Heart left ventricle (tissue), 16 donors: ENCODE measurements around the gene WNT11. TPM values are rescaled to one million over a fixed set of nuclear protein-coding genes. Genes with fewer than 3 reads are reported as not detected.

Source experiments
- ATAC-seq, 4 donors: fragments of 200-7000 bp; cut with Tn5 transposase; one replicate each; pipeline ENCODE4 v1.9.1; 2020 to 2022; ENCODE audit warnings: moderate library complexity in 4 of 4, mild to moderate bottlenecking in 3 of 4, moderate number of reproducible peaks in 1 of 4
- DNase-seq, 5 donors: peaks; one replicate each; pipeline ENCODE4 v3.0.0-alpha.2; 2020
- H3K27ac ChIP-seq, 12 donors: fragments of 200-600 bp; sonication (generic) in 4 of 12; one replicate each; pipeline versions ENCODE4 v1.5.0 to v1.8.0; 2016 to 2022; ENCODE audit warnings: mild to moderate bottlenecking in 2 of 12
- H3K27me3 ChIP-seq, 9 donors: fragments of 200-600 bp; sonication (generic) in 2 of 9; one replicate each; pipeline versions ENCODE4 v1.5.1 to v1.8.0; 2016 to 2022; ENCODE audit warnings: mild to moderate bottlenecking in 3 of 9
- H3K36me3 ChIP-seq, 9 donors: fragments of 200-600 bp; sonication (generic) in 2 of 9; one replicate each; pipeline versions ENCODE4 v1.5.0 to v1.8.0; 2018 to 2022; ENCODE audit warnings: mild to moderate bottlenecking in 2 of 9
- H3K4me1 ChIP-seq, 12 donors: fragments of 200-600 bp; sonication (generic) in 4 of 12; one replicate each; pipeline versions ENCODE4 v1.5.0 to v1.8.0; 2016 to 2022; ENCODE audit warnings: mild to moderate bottlenecking in 3 of 12
- H3K4me3 ChIP-seq, 12 donors: fragments of 200-600 bp; sonication (generic) in 4 of 12; one replicate each; pipeline versions ENCODE4 v1.5.0 to v1.8.0; 2017 to 2022; ENCODE audit warnings: mild to moderate bottlenecking in 9 of 12, moderate library complexity in 4 of 12
- H3K9me3 ChIP-seq, 12 donors: fragments of 200-600 bp; sonication (generic) in 4 of 12; one replicate each; pipeline versions ENCODE4 v1.5.0 to v1.8.0; 2016 to 2022; ENCODE audit warnings: mild to moderate bottlenecking in 1 of 12
- CTCF ChIP-seq, 12 donors: fragments of 200-600 bp; sonication (generic) in 4 of 12; IDR thresholded peaks; one replicate each; pipeline versions ENCODE4 v1.5.0 to v1.8.0; 2018 to 2022; ENCODE audit warnings: antibody characterized with exemption in 12 of 12, mild to moderate bottlenecking in 5 of 12
- POLR2A ChIP-seq, 2 donors: fragments of 450-650 bp; IDR thresholded peaks; one replicate each; pipeline ENCODE4 v1.6.1; 2017; ENCODE audit warnings: antibody characterized with exemption in 2 of 2, mild to moderate bottlenecking in 2 of 2, moderate library complexity in 2 of 2
- WGBS, 4 donors: extraction: QIAGEN DNeasy Blood & Tissue Kit in 2 of 4; methylation state at CpG; one replicate each; pipeline versions ENCODE4 v1.1.5 to v1.1.7; 2013 to 2018; 5-methylcytosine and 5-hydroxymethylcytosine counted together
- intact Hi-C, 10 donors: fragments of 100-400 bp; cut with DNase I; formaldehyde crosslinking; loops; one replicate each; pipeline versions ENCODE4 v1.11.1 to v1.14.2; 2022
- polyA plus RNA-seq, 2 donors: library from polyadenylated mRNA; stranded (reverse); fragments of 200-250 nt; gene quantifications; one replicate each; pipeline ENCODE4 v1.2.3, GENCODE V29; 2013
- total RNA-seq, 9 donors: library from RNA; depleted of rRNA in 2 of 9; stranded (reverse); fragments of >200 nt in 2 of 9; fragmentation: NEBNext Ultra II Directional in 3 of 9; extraction: Animal tissue kit (Norgen Biotek cat#: 25700) in 3 of 9; gene quantifications; one replicate each; pipeline versions ENCODE4 v1.1.0 to v1.2.4, GENCODE V29; 2016 to 2023
- donor health status: ischemic (EF 13 %, LVEDD 7.1; RV severe dilation, severe dysfunction).
- donor health status: healthy with polysubstance abuse.
- donor health status: DM: no; HTN: yes; CAD: no.
- donor health status: DM: no; HTN: no; CAD: no.
- donor health status: ischemic (EF 25% LVEDD 6.9; RV normal size, moderate dysfunction).
- donor health status: ischemic (EF 25% LVEDD 5.7; RV mildly dilated, moderate dysfunction).
- donor health status: healthy.
- donor health status: DM: yes; HTN: yes; CAD: no.
- donor health status: ischemic (EF 35%, LVEDD 5.7; RV mildly dilated, moderate dysfunction).
- donor health status: nonischemic (EF 11% LVEDD 7.7; RV severe dilation, severe dysfunction).
- donor health status: DM: yes; HTN: yes; CAD: no.
- donor health status: PGD.
- donor health status: ischemic (EF 29% LVEDD 5.4; RV normal size, mild dysfunction).
- donor health status: nonischemic (EF 23%, LVEDD 6.1; RV moderate dilation, normal function).

WNT11 gene
- total and polyA plus RNA-seq, 11 donors: 3.8 to 20.9 (median 8.1) TPM

GRCh38 chr11:76197941-76198640 is 8.2 kb downstream of the WNT11 start:
- Histone ChIP-seq H3K9me3 (no peaks in the 10 kb centered on the region), H3K4me1 (no peaks in the 10 kb centered on the region), H3K36me3 (peaks cover 0 to 6% (median 0%) of the 10 kb centered on the region in 9 donors), H3K27me3 (no peaks in the 10 kb centered on the region), H3K4me3 (no peak overlapping the region), H3K27ac (no peak overlapping the region)
- intact Hi-C loops: no loop called here
- TF ChIP-seq CTCF (IDR thresholded peaks at IDR 0.05) (no peak), POLR2A (IDR thresholded peaks at IDR 0.05) (no peak)
- WGBS, 4 donors: 89 to 92% (median 91%) methylated on average over 4 to 6 of the region's 6 CpGs
- ATAC-seq (no peak), DNase-seq (peak in 1 of 5 donors; percentile 32)

- intact Hi-C loops: no loop called here
- Histone ChIP-seq H3K27ac (no peak overlapping the region), H3K27me3 (no peaks in the 10 kb centered on the region), H3K9me3 (no peaks in the 10 kb centered on the region), H3K36me3 (peaks cover 0 to 6% (median 0%) of the 10 kb centered on the region in 9 donors), H3K4me3 (no peak overlapping the region), H3K4me1 (no peaks in the 10 kb centered on the region)
- TF ChIP-seq CTCF (IDR thresholded peaks at IDR 0.05): no peak
- no peak for TF ChIP-seq POLR2A (IDR thresholded peaks at IDR 0.05)
- WGBS, 4 donors: 86 to 95% (median 89%) methylated on average over 6 of the region's 6 CpGs
- ATAC-seq (no peak), DNase-seq (no peak)
Measured at GRCh38 chr11:76197332-76197731, 9.0 kb downstream of the WNT11 start.

GRCh38 chr11:76196849-76197248 is 9.5 kb downstream of the WNT11 start:
- intact Hi-C loops: no loop called here
- 96 to 99% (median 97%) methylated on average over 3 of the region's 3 CpGs for WGBS, 4 donors

More at GRCh38 chr11:76196849-76197248, 9.5 kb downstream of the WNT11 start:
- no peaks in the 10 kb centered on the region for H3K27me3 ChIP-seq
- H3K4me1 ChIP-seq: no peaks in the 10 kb centered on the region
- H3K9me3 ChIP-seq: no peaks in the 10 kb centered on the region
- H3K36me3 ChIP-seq: peaks cover 0 to 6% (median 0%) of the 10 kb centered on the region in 9 donors
- no peak for DNase-seq
- H3K4me3 ChIP-seq: no peak overlapping the region
- H3K27ac ChIP-seq: no peak overlapping the region
- TF ChIP-seq CTCF (IDR thresholded peaks at IDR 0.05) (no peak), POLR2A (IDR thresholded peaks at IDR 0.05) (no peak)
- ATAC-seq: no peak
